OCI-LY1 (cell line): ENCODE results near the gene GNG13.

Experiments used
- CTCF ChIP-seq: fragments of 200-600 bp; sonication (generic), shearing (Covaris generic); IDR thresholded peaks from 2 replicates; pipeline ENCODE4 v1.5.1; 2017; ENCODE audit warnings: mild to moderate bottlenecking, antibody characterized with exemption, low read length, moderate library complexity, mixed read lengths
- EZH2 ChIP-seq: fragments of 200-600 bp; sonication (generic), shearing (Covaris generic); IDR thresholded peaks from 2 replicates; pipeline ENCODE4 v1.8.0; 2017; ENCODE audit warnings: borderline replicate concordance, mixed run types, mild to moderate bottlenecking, antibody characterized with exemption, low read length, moderate library complexity, mixed read lengths

GRCh38 chr16:799948-800833 is at the start of gene GNG13:
- TF ChIP-seq EZH2 (no peak), CTCF (no peak)
